HCT116 (cell line): ENCODE measurements around the gene NOL9.

Experiments
- ATF3 ChIP-seq: IDR thresholded peaks from 2 replicates; pipeline ENCODE4 v1.6.1; 2012
- CBX3 ChIP-seq: IDR thresholded peaks from 2 replicates; pipeline ENCODE4 v1.6.1; 2012; ENCODE audit warnings: low read depth
- CTCF ChIP-seq, 3 experiments: fragments of 200-600 bp in 1 of 3; sonication (generic) in 1 of 3; IDR thresholded peaks in 2 of 3; conservative IDR thresholded peaks in 1 of 3; 2 replicates each; pipeline ENCODE4 v1.5.1; 2012 to 2017; ENCODE audit warnings: low read depth in 2 of 3, low read length in 2 of 3, antibody characterized with exemption in 1 of 3, borderline replicate concordance in 1 of 3, control low read depth in 1 of 3, mild to moderate bottlenecking in 1 of 3, mixed read lengths in 1 of 3, mixed run types in 1 of 3, moderate library complexity in 1 of 3; ENCODE audit not compliant: insufficient read depth in 1 of 3
- EZH2 ChIP-seq: fragments of 200-600 bp; sonication (generic); IDR thresholded peaks from 2 replicates; pipeline ENCODE4 v1.6.1; 2017; ENCODE audit warnings: antibody characterized with exemption, mixed run types
- EZH2phosphoT487 ChIP-seq: fragments of 200-600 bp; IDR thresholded peaks from 2 replicates; pipeline ENCODE4 v1.6.1; 2018; ENCODE audit warnings: antibody characterized with exemption, borderline replicate concordance
- FOSL1 ChIP-seq: IDR thresholded peaks from 2 replicates; pipeline ENCODE4 v1.6.1; 2012; ENCODE audit warnings: low read depth
- JUND ChIP-seq: IDR thresholded peaks from 2 replicates; pipeline ENCODE4 v1.6.1; 2012
- MAX ChIP-seq: IDR thresholded peaks from 2 replicates; pipeline ENCODE4 v1.6.1; 2012
- POLR2A ChIP-seq: IDR thresholded peaks from 2 replicates; pipeline ENCODE4 v1.7.0; 2011; ENCODE audit warnings: borderline replicate concordance; ENCODE audit not compliant: insufficient read depth, insufficient read length; ENCODE audit errors: extremely low read depth
- POLR2AphosphoS5 ChIP-seq: IDR thresholded peaks from 2 replicates; pipeline ENCODE4 v1.6.1; 2011; ENCODE audit warnings: mild to moderate bottlenecking, low read depth, low read length, moderate library complexity
- REST ChIP-seq: IDR thresholded peaks from 2 replicates; pipeline ENCODE4 v1.6.1; 2012; ENCODE audit warnings: low read depth
- SP1 ChIP-seq: IDR thresholded peaks from 2 replicates; pipeline ENCODE4 v1.6.1; 2012; ENCODE audit warnings: low read depth
- YY1 ChIP-seq: IDR thresholded peaks from 2 replicates; pipeline ENCODE4 v1.6.1; 2011; ENCODE audit warnings: low read length, low read depth, moderate library complexity, mild to moderate bottlenecking; ENCODE audit not compliant: insufficient replicate concordance; ENCODE audit errors: extremely low read depth
- ZNF274 ChIP-seq: fragments of 200-500 bp; sonication (Bioruptor generic); IDR thresholded peaks from 2 replicates; pipeline ENCODE4 v1.6.1; 2014; ENCODE audit warnings: mild to moderate bottlenecking, low read depth, low read length, inconsistent platforms

GRCh38 chr1:6517435-6517851, 36.9 kb downstream of the NOL9 start:
- no peak for TF ChIP-seq SP1
- no peak for TF ChIP-seq CTCF (IDR thresholded peaks at IDR 0.05 in 2 of 3, conservative IDR thresholded peaks at IDR 0.05 in 1 of 3; ENCODE audit: borderline replicate concordance in 1 of 3, insufficient read depth in 1 of 3, low read depth in 2 of 3, low read length in 2 of 3)
- no peak for TF ChIP-seq POLR2A
- no peak for TF ChIP-seq MAX
- no peak for TF ChIP-seq EZH2phosphoT487
- no peak for TF ChIP-seq EZH2
- TF ChIP-seq POLR2AphosphoS5 = no peak
- TF ChIP-seq JUND = no peak
- no peak for TF ChIP-seq FOSL1
- no peak for TF ChIP-seq ATF3
- no peak for TF ChIP-seq ZNF274
- no peak for TF ChIP-seq REST
- TF ChIP-seq CBX3 = no peak
- no peak for TF ChIP-seq YY1
